Esophagus squamous epithelium (tissue), 4 donors: Measurements from ENCODE around the gene CEP120.

Experiments
- POLR2A ChIP-seq, 4 donors: fragments of 450-650 bp; IDR thresholded peaks; one replicate each; pipeline ENCODE4 v1.6.1; 2017; ENCODE audit warnings: antibody characterized with exemption in 4 of 4, mild to moderate bottlenecking in 4 of 4, moderate library complexity in 3 of 4
- TF ChIP-seq, protein P1 (sequence below), 6 experiments: fragments of 450-650 bp in 4 of 6; fragments of 200-600 bp in 2 of 6; sonication (generic) in 2 of 6; IDR thresholded peaks; one replicate each; pipeline ENCODE4 v1.5.1; 2016 to 2019; ENCODE audit warnings: antibody characterized with exemption in 6 of 6, mild to moderate bottlenecking in 4 of 6, moderate library complexity in 4 of 6

DNA sequence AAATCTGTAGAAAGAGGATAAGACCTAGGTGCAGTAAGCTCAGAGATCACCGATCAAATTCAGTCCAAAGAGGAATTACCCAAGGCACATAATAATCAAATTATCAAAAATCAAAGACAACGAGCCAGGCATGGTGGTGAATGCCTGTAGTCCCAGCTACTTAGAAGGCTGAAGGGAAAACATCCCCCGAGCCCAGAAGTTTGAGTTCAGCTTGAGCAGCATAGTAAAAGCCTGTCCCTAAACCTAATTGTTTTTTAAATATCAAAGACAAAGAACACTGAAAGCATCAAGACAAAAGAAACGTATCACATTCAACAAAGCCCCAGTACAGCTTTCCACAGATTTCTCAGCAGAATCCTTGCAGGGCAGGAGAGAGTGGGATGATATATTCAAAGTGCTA, 122.9 kb downstream of the CEP120 start:
- TF ChIP-seq, protein P1, sequence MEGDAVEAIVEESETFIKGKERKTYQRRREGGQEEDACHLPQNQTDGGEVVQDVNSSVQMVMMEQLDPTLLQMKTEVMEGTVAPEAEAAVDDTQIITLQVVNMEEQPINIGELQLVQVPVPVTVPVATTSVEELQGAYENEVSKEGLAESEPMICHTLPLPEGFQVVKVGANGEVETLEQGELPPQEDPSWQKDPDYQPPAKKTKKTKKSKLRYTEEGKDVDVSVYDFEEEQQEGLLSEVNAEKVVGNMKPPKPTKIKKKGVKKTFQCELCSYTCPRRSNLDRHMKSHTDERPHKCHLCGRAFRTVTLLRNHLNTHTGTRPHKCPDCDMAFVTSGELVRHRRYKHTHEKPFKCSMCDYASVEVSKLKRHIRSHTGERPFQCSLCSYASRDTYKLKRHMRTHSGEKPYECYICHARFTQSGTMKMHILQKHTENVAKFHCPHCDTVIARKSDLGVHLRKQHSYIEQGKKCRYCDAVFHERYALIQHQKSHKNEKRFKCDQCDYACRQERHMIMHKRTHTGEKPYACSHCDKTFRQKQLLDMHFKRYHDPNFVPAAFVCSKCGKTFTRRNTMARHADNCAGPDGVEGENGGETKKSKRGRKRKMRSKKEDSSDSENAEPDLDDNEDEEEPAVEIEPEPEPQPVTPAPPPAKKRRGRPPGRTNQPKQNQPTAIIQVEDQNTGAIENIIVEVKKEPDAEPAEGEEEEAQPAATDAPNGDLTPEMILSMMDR (IDR thresholded peaks at IDR 0.05): no peak
- no peak for TF ChIP-seq POLR2A (IDR thresholded peaks at IDR 0.05)
